Panc1 (cell line): ENCODE measurements around the gene NCKAP5L. TPM values are rescaled to one million over a fixed set of nuclear protein-coding genes. Genes with fewer than 3 reads are reported as not detected.

Experiments used
- ATAC-seq: fragments of 200-7000 bp; cut with Tn5 transposase; 2 replicates; pipeline ENCODE4 v1.9.1; 2020; ENCODE audit warnings: mild to moderate bottlenecking, moderate library complexity
- BruUV-seq: library from RNA; stranded (reverse); fragments of 400-500 nt; replicated peaks from 2 replicates; lab custom pipeline; 2021; lab: Mats Ljungman, UMichigan
- CTCF ChIA-PET: fragments of 300-600 bp; sonication (Branson Sonifier 250); formaldehyde crosslinking; loops from one replicate; lab custom pipeline; 2022; ENCODE audit warnings: antibody characterized with exemption; lab: Charles Lee
- POLR2A ChIA-PET: fragments of 300-600 bp; sonication (Branson Sonifier 250); formaldehyde crosslinking; loops from one replicate; lab custom pipeline; 2022; ENCODE audit warnings: antibody characterized with exemption; lab: Charles Lee
- DNase-seq: peaks from one replicate; pipeline ENCODE4 v3.0.0-alpha.2; 2010; ENCODE audit warnings: low read depth, low spot score
- H3K27ac ChIP-seq: 2 replicates; pipeline ENCODE4 v1.5.1; 2011; ENCODE audit warnings: mild to moderate bottlenecking, low read length, inconsistent platforms
- H3K27me3 ChIP-seq: fragments of 200-500 bp; sonication (Bioruptor generic); 2 replicates; pipeline ENCODE4 v1.6.0; 2014; ENCODE audit warnings: low read length, inconsistent platforms; ENCODE audit not compliant: control insufficient read depth, insufficient read depth
- H3K36me3 ChIP-seq: fragments of 200-500 bp; sonication (Bioruptor generic); 2 replicates; pipeline ENCODE4 v1.5.1; 2014; ENCODE audit warnings: inconsistent platforms, mild to moderate bottlenecking, low read length, moderate library complexity; ENCODE audit not compliant: control insufficient read depth, insufficient read depth
- H3K4me1 ChIP-seq: 2 replicates; pipeline ENCODE4 v1.5.1; 2011; ENCODE audit warnings: inconsistent platforms, mild to moderate bottlenecking, low read length, moderate library complexity; ENCODE audit not compliant: control insufficient read depth, insufficient read depth
- H3K4me3 ChIP-seq, 2 experiments: 2 replicates each; pipeline ENCODE4 v1.5.1; 2011 to 2012; ENCODE audit warnings: low read depth in 2 of 2, low read length in 2 of 2, mild to moderate bottlenecking in 2 of 2, inconsistent platforms in 1 of 2, moderate library complexity in 1 of 2
- H3K9me3 ChIP-seq: fragments of 200-500 bp; sonication (Bioruptor generic); 2 replicates; pipeline ENCODE4 v1.5.1; 2014; ENCODE audit warnings: low read depth, mild to moderate bottlenecking, inconsistent platforms, low read length, moderate library complexity; ENCODE audit not compliant: control insufficient read depth, insufficient read depth
- CTCF ChIP-seq: fragments of 450-650 bp; IDR thresholded peaks from 2 replicates; pipeline ENCODE4 v1.5.1; 2017; ENCODE audit warnings: mild to moderate bottlenecking
- POLR2AphosphoS5 ChIP-seq: IDR thresholded peaks from 2 replicates; pipeline ENCODE4 v1.6.1; 2012; ENCODE audit warnings: mild to moderate bottlenecking, low read depth, low read length, moderate library complexity
- REST ChIP-seq, 2 experiments: IDR thresholded peaks; 2 replicates each; pipeline ENCODE4 v1.6.1; 2011 to 2012; ENCODE audit warnings: low read depth in 2 of 2, control low read depth in 1 of 2, low read length in 1 of 2, mild to moderate bottlenecking in 1 of 2, moderate library complexity in 1 of 2; ENCODE audit not compliant: insufficient read depth in 1 of 2
- SIN3A ChIP-seq: IDR thresholded peaks from 2 replicates; pipeline ENCODE4 v1.6.1; 2012; ENCODE audit warnings: low read depth, mild to moderate bottlenecking, low read length, moderate library complexity, borderline replicate concordance; ENCODE audit not compliant: insufficient read depth
- TCF7L2 ChIP-seq: IDR thresholded peaks from 2 replicates; pipeline ENCODE4 v1.6.1; 2011; ENCODE audit warnings: mild to moderate bottlenecking, low read depth, low read length, inconsistent platforms
- in situ Hi-C: cut with HindIII; loops from 2 replicates; pipeline ENCODE4 v1.10.0; 2016; ENCODE audit warnings: low sequenced_read_pairs, low pct_unique_long_range_greater_than_20kb
- intact Hi-C: fragments of 100-400 bp; cut with micrococcal nuclease; formaldehyde crosslinking; loops from one replicate; pipeline ENCODE4 v1.10.0; 2022; ENCODE audit not compliant: unreplicated experiment
- total RNA-seq: library from RNA; stranded (reverse); gene quantifications from one replicate; pipeline ENCODE4 v1.2.1, GENCODE V29; 2021; ENCODE audit not compliant: unreplicated experiment

The NCKAP5L gene
- total RNA-seq, 1 experiment from 2014 or later: 17.3 TPM

- in situ Hi-C loops (no loop called here), intact Hi-C loops (no loop called here)
- Histone ChIP-seq H3K9me3 (no peaks in the 10 kb centered on the region), H3K27ac (no peak overlapping the region), H3K27me3 (no peaks in the 10 kb centered on the region), H3K4me1 (peaks cover 17% of the 10 kb centered on the region), H3K4me3 (no peak overlapping the region), H3K36me3 (0 out of 2 replicates have a peak, but pooled peaks cover 3% of the 10 kb centered on the region)
- CTCF ChIA-PET: no interaction called here
- POLR2A ChIA-PET: no interaction called here
- TF ChIP-seq REST (IDR thresholded peaks at IDR 0.05; ENCODE audit: insufficient read depth in 1 of 2, low read depth in 2 of 2, low read length in 1 of 2) (no peak), TCF7L2 (no peak), POLR2AphosphoS5 (no peak)
- ATAC-seq (no peak), DNase-seq (no peak)
- no TSS peak for BruUV-seq
These were observed 4.3 kb downstream of the NCKAP5L start for GRCh38 chr12:49823951-49824350.

GRCh38 chr12:49823350-49823749 is 4.9 kb downstream of the NCKAP5L start:
- 0 out of 2 replicates have a peak, but pooled peaks cover 3% of the 10 kb centered on the region for H3K36me3 ChIP-seq
- H3K9me3 ChIP-seq: no peaks in the 10 kb centered on the region
- peaks cover 15% of the 10 kb centered on the region for H3K4me1 ChIP-seq
- in situ Hi-C loops: no loop called here
- intact Hi-C loops: no loop called here
- ATAC-seq (no peak), DNase-seq (no peak)
- ChIA-PET CTCF (no interaction called here), POLR2A (no interaction called here)
- no peak for TF ChIP-seq CTCF
- no peak for TF ChIP-seq SIN3A
- TF ChIP-seq TCF7L2: no peak
- no peak for TF ChIP-seq POLR2AphosphoS5
- TF ChIP-seq REST (IDR thresholded peaks at IDR 0.05; ENCODE audit: insufficient read depth in 1 of 2, low read depth in 2 of 2, low read length in 1 of 2): no peak
- H3K4me3 ChIP-seq: no peak overlapping the region
- BruUV-seq: no TSS peak
- H3K27ac ChIP-seq: no peak overlapping the region
- no peaks in the 10 kb centered on the region for H3K27me3 ChIP-seq
